Duodenal mucosa (tissue), 2 donors: Measurements from ENCODE around the gene PALB2.

Source experiments
- H3K27ac ChIP-seq: one replicate; pipeline ENCODE4 v1.7.0; 2013; ENCODE audit warnings: low read depth, low read length
- H3K27me3 ChIP-seq, 2 donors: one replicate each; pipeline ENCODE4 v1.7.0; 2013; ENCODE audit warnings: low read length in 2 of 2, control low read depth in 1 of 2; ENCODE audit not compliant: insufficient read depth in 2 of 2, control insufficient read depth in 1 of 2
- H3K36me3 ChIP-seq, 2 donors: one replicate each; pipeline ENCODE4 v1.7.0; 2013; ENCODE audit warnings: low read length in 2 of 2, control low read depth in 1 of 2; ENCODE audit not compliant: insufficient read depth in 2 of 2, control insufficient read depth in 1 of 2
- H3K4me1 ChIP-seq, 2 donors: one replicate each; pipeline ENCODE4 v1.7.0; 2013; ENCODE audit warnings: low read length in 2 of 2, control low read depth in 1 of 2; ENCODE audit not compliant: insufficient read depth in 2 of 2, control insufficient read depth in 1 of 2
- H3K4me3 ChIP-seq, 2 donors: one replicate each; pipeline ENCODE4 v1.7.0; 2013; ENCODE audit warnings: low read length in 2 of 2, low read depth in 1 of 2
- H3K9ac ChIP-seq, 2 donors: one replicate each; pipeline ENCODE4 v1.7.0; 2013; ENCODE audit warnings: low read length in 2 of 2, low read depth in 1 of 2
- H3K9me3 ChIP-seq, 2 donors: one replicate each; pipeline ENCODE4 v1.7.0; 2013; ENCODE audit warnings: low read length in 2 of 2, control low read depth in 1 of 2; ENCODE audit not compliant: control insufficient read depth in 1 of 2

Gene PALB2

GRCh38 chr16:23556881-23557778 lies 84.0 kb downstream of the PALB2 start, which contains the start of the genes EARS2 and UBFD1:
Gene EARS2, minus strand, starts transcription at chr16:23557350. Its CDS starts 7 bp downstream, at chr16:23557343.
Gene UBFD1, plus strand, starts transcription at chr16:23557727. Its CDS starts 16 bp downstream, at chr16:23557743.
- Histone ChIP-seq H3K27ac (peak within 1 kb of the TSS; percentile 79), H3K4me3 (peak within 1 kb of the TSS; percentile 76 to 90), H3K27me3 (no peaks in the 10 kb centered on the region), H3K36me3 (peaks cover 22 to 31% of the 10 kb centered on the region in 2 donors), H3K9ac (peak within 1 kb of the TSS; percentile 70 to 84), H3K4me1 (peaks cover 7 to 15% of the 10 kb centered on the region in 2 donors), H3K9me3 (no peaks in the 10 kb centered on the region)

GRCh38 chr16:23554536-23554935 lies 86.6 kb downstream of the PALB2 start:
- Histone ChIP-seq H3K9ac (no peak overlapping the region), H3K9me3 (no peaks in the 10 kb centered on the region), H3K4me3 (no peak overlapping the region), H3K4me1 (peaks cover 4 to 15% of the 10 kb centered on the region in 2 donors), H3K36me3 (peaks cover 3 to 27% of the 10 kb centered on the region in 2 donors), H3K27me3 (no peaks in the 10 kb centered on the region), H3K27ac (no peak overlapping the region)
